Activated CD4-positive, alpha-beta T cell treated with anti-CD3 and anti-CD28 coated beads, Interleukin-2, amount 50 U/mL, for 16 hours (primary cell): Measurements from ENCODE around the gene KSR1.

ENCODE experiments used
- DNase-seq: peaks from one replicate; pipeline ENCODE4 v3.0.0-alpha.2; 2020

KSR1 gene

DNA sequence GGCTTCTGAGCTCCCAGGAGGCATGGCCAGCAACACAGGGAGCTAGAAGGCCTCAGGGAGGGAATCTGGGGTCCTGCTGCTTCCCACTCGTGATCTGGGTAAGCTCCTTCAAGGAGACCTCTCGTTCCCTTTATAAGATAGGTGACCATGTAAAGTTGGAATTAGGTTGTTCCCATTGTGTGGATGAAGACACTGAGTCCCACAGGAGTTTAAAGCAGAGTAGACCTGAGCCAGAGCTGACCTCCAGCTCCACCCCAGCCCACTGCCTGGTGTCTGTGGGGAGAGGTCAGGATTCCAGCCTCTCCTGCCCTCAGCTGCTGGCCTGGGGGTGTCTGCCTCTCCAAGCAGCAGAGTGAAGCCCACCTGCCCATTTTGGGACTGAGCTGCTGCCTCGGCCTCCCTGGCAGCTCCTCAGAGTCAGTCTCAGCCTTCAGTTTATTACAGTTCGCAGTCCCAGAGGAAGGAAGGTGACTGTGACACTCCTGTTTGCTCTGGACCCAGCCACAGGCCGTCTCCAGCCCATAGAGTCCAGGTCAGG, 141.6 kb downstream of the KSR1 start:
- no peak for DNase-seq

- DNase-seq, result no peak
Observed at GRCh38 chr17:27598337-27599050, 142.2 kb downstream of the KSR1 start.

DNA sequence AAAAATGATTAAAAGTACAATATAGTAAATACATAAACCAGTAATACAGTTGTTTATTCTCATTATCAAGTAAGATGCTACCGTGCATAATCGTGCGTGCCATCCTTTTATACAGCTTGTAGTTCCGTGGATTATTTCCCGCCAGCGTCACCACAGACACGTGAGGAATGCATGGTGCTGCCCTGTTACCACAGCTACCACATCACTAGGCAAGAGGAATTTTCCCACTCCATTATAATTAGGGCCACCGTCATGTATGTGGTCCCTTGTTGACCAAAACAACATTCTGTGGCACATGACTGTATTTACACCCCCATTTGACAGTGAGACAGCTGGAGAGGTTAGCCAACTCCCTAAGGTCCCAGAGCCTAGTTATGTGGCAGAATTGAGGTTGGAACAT, 144.2 kb downstream of the KSR1 start:
- no peak for DNase-seq

GRCh38 chr17:27601069-27601974, 145.1 kb downstream of the KSR1 start:
- peak; percentile 80 for DNase-seq

DNA sequence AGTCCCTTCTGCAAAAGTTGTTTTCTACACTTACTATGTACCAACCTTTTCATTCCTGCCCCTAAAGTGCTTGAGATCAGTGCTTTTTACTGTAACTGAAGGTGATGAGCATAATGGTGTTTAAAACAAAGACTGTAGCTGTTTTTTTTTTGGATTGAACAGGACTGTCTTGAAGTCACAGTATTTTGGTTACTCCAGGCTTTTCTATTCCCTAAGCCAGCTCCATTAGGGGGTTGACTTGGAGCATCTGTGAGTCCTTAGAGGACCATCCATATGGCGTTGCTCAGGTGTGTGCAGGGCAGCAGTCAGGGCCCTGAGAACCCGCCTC, 145.7 kb downstream of the KSR1 start:
- DNase-seq, result no peak

DNA sequence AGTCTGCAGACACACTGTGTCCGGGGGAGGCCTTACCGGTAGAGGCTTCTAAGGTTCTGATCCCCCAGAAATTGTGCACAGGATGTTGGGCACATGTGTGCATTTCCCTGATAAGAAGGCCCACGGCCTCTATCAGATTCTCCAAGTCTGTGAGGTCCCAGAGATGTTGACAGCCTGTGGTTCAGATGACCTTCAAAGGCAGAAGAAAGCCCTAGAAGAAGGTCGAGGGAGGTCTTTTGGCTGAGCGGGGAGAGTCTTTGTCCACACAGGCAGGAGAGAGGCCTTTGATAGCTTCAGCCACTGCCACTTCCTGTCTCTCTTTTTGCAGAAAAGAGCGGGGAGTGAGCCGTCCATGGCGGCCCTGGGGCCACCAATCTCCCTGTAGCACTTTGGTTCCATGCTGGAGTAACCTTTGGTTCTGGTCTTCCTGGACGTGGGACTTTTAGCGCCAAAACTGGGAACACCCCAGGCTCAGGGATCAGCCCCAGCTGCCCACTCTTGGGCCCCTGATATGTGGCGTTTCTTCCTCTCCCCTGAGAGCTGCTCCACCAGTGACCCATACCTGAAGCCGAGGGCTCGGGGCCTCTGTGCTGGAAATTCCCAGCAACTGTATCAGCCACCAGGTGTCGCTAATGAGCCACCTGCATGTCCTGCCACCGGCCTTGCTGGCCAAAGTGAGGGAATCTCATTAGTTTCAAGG, 146.6 kb downstream of the KSR1 start:
- peak; percentile 66 for DNase-seq

GRCh38 chr17:27603421-27603770, 147.1 kb downstream of the KSR1 start:
- DNase-seq, result no peak

GRCh38 chr17:27603880-27604794, 147.9 kb downstream of the KSR1 start:
- no peak for DNase-seq

DNA sequence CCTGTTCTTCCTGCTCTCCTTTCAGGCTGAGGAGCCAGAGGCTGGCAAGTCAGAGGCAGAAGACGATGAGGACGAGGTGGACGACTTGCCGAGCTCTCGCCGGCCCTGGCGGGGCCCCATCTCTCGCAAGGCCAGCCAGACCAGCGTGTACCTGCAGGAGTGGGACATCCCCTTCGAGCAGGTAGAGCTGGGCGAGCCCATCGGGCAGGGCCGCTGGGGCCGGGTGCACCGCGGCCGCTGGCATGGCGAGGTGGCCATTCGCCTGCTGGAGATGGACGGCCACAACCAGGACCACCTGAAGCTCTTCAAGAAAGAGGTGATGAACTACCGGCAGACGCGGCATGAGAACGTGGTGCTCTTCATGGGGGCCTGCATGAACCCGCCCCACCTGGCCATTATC, 149.2 kb downstream of the KSR1 start:
- no peak for DNase-seq

GRCh38 chr17:27607521-27608091, 151.4 kb downstream of the KSR1 start:
- no peak for DNase-seq

- no peak for DNase-seq
Observed at GRCh38 chr17:27608328-27609230, 152.3 kb downstream of the KSR1 start.

DNA sequence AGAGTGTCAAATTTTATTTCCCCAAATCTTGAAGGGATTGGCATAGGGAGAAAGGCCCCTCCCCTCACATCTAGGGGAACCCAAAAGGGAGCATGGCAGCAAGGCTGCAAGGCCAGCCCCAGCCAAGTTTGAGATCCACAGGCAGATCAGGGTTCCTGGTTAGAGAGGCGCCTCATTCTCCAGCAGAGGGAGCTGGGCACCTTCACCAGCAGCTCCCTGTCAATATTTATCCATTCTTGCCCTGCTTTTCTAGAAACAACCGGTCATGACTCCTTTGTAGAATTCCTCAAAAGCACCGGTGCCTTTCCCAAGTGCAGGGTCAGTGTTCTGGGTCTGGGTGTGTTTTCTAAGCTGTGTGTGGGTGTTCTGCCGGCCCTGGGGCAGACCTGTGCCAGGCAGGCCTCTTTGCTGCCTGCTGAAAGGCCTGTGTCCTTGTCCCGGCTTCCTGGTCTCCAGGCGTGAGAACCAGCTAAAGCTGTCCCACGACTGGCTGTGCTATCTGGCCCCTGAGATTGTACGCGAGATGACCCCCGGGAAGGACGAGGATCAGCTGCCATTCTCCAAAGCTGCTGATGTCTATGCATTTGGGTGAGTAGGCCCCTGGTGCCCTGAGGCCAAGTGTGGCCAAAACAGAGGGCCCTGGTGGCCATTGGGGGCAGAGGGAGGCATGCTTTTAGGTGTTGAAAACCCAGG, 153.5 kb downstream of the KSR1 start:
- no peak for DNase-seq

DNA sequence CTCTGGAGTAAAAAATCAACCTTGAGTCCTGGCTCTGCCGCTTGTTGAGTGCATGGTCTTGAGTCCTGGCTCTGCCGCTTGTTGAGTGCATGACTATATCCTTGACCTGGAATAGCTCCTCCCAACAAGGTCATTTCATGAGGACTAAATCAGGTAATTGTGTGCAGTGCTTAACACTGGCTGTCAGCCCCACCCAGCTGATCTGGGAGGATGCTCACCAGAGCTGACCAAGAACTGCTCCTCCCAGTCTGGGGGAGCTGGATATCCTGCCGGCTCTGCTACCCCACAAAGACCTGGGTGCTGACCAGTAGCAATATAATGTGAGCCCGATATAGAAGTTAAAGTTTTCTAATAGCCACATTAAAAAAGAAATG, 154.0 kb downstream of the KSR1 start:
- no peak for DNase-seq

DNA sequence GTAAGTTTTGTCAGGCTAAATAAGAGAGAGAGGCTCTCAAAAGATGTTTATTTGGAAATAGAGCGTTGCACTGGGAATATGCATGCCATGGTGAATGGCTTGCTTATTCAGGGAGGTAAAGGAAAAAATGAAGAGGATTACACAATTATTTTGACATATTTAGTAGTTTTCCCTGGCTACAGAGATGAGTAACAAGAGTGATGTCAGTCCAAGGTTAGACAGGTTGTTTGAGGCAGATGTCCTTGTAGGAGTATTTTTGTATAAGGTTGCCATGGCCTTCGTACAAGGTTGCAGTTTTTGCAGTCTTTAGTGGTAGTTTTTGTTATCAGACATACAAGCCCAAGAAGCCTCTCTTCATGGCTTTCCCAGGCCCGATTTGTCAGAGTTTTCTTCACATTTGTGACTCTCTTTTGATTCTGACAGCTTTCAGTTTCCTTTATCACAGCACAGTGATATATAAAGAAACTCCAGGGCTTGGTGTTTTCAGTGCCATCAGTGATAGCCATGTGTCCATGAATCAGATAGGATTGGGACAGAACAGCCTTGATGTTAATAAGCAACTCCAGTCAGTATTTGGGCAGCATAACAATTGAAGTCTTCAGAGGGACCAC, 156.0 kb downstream of the KSR1 start:
- peak; percentile 25 for DNase-seq

GRCh38 chr17:27613433-27613832, 157.2 kb downstream of the KSR1 start:
- no peak for DNase-seq

GRCh38 chr17:27615121-27615520, 158.9 kb downstream of the KSR1 start:
- no peak for DNase-seq

DNA sequence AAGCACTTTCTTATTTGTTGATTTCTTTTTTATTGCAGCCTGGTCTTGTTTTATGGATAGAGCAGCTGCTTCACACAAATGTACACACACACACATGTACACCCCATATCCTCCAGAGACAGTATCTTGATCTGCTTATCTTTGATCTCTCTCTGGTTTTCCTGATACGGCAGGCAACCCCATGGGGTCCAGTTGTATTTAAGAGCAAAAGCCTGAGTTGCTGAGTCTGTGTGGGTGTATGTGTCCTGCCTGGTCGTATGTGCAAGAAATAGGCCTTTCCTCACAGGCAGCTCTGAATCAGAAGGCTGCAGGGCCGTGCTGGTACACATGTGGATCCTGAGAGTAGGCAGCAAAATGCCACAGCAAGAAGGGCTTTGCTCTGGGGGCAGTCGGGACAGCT, 160.2 kb downstream of the KSR1 start:
- DNase-seq, result peak; percentile 29

DNA sequence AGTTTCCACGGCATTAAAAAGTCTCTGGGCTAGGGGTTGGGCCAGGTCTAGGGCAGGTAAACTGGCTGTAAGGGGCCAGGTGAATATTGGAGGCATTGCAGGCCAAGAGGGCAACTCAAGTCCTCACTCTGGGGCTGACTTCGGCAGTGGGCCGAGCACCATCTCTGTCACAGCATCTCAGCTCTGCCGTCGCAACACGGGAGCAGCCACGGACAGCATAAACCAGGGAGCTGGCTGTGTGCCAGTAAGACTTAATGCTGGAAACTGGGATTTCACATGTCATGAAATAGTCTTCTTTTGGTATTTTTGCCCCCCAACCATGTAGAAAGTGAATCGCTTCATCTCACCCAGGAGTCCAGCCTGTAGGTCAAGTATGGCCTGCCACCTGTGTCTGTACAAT, 162.2 kb downstream of the KSR1 start:
- DNase-seq, result no peak

DNA sequence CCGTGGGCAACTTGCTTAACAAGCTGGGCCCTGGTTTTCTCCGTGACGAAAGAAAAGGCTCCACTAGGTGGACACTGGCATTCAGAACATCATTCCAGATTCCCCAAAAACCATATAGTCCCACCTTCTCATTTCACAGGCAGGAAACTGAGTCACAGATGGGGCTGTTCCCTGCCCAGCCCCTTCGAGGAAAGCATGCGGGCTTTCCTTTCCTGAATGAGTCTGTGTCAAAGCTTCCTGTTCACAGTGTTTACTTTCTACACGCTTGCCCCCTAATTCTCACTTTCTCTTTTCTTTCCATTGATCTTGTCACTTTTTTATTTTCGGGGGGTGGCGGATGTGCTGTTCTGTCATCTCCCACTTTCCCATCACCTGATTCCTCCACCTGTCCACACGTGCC, 164.5 kb downstream of the KSR1 start:
- DNase-seq, result peak; percentile 36

- no peak for DNase-seq
Observed at GRCh38 chr17:27621536-27621935, 165.3 kb downstream of the KSR1 start.
